Muscle layer of duodenum (tissue), 2 donors: ENCODE data around the gene ABCB7.
"Not testable (repeated sequence)": the region's sequence is repeated elsewhere in the genome, so short reads cannot be mapped to it uniquely, and the experiment has no call there.

Source experiments
- H3K27ac ChIP-seq: one replicate; pipeline ENCODE4 v1.7.0; 2013; ENCODE audit warnings: mild to moderate bottlenecking, low read length
- H3K27me3 ChIP-seq: one replicate; pipeline ENCODE4 v1.7.0; 2013; ENCODE audit warnings: low read depth, mild to moderate bottlenecking, control low read depth, low read length
- H3K36me3 ChIP-seq, 2 donors: one replicate each; pipeline ENCODE4 v1.7.0; 2013; ENCODE audit warnings: low read length in 2 of 2, control low read depth in 1 of 2, mild to moderate bottlenecking in 1 of 2; ENCODE audit not compliant: insufficient read depth in 2 of 2, control insufficient read depth in 1 of 2
- H3K4me1 ChIP-seq, 2 donors: one replicate each; pipeline ENCODE4 v1.7.0; 2013; ENCODE audit warnings: low read length in 2 of 2, mild to moderate bottlenecking in 2 of 2, control low read depth in 1 of 2, moderate library complexity in 1 of 2; ENCODE audit not compliant: insufficient read depth in 2 of 2, control insufficient read depth in 1 of 2
- H3K4me3 ChIP-seq, 2 donors: one replicate each; pipeline ENCODE4 v1.7.0; 2013; ENCODE audit warnings: low read length in 2 of 2, low read depth in 1 of 2, mild to moderate bottlenecking in 1 of 2
- H3K9me3 ChIP-seq, 2 donors: one replicate each; pipeline ENCODE4 v1.7.0; 2013; ENCODE audit warnings: low read length in 2 of 2, control low read depth in 1 of 2, mild to moderate bottlenecking in 1 of 2; ENCODE audit not compliant: control insufficient read depth in 1 of 2
- donor health status: healthy.

Gene ABCB7

GRCh38 chrX:75149654-75150053, 6.4 kb downstream of the ABCB7 start:
- H3K27me3 ChIP-seq: no peaks in the 10 kb centered on the region
- H3K4me3 ChIP-seq: no peak overlapping the region
- peaks cover 4% of the 10 kb centered on the region in 2 donors for H3K4me1 ChIP-seq
- H3K36me3 ChIP-seq: no peaks in the 10 kb centered on the region
- H3K9me3 ChIP-seq: no peaks in the 10 kb centered on the region
- H3K27ac ChIP-seq: no peak overlapping the region

- no peaks in the 10 kb centered on the region for H3K36me3 ChIP-seq
- no peak overlapping the region for H3K27ac ChIP-seq
- no peak overlapping the region for H3K4me3 ChIP-seq
- no peaks in the 10 kb centered on the region for H3K4me1 ChIP-seq
- no peaks in the 10 kb centered on the region for H3K9me3 ChIP-seq
- no peaks in the 10 kb centered on the region for H3K27me3 ChIP-seq
Observed at GRCh38 chrX:75132672-75133071, 23.4 kb downstream of the ABCB7 start.

GRCh38 chrX:75131973-75132627, 24.0 kb downstream of the ABCB7 start:
- H3K9me3 ChIP-seq: no peaks in the 10 kb centered on the region
- H3K4me1 ChIP-seq: no peaks in the 10 kb centered on the region
- H3K27me3 ChIP-seq: no peaks in the 10 kb centered on the region
- H3K27ac ChIP-seq: no peak overlapping the region
- H3K4me3 ChIP-seq: no peak overlapping the region
- H3K36me3 ChIP-seq: no peaks in the 10 kb centered on the region

- H3K27me3 ChIP-seq, H3K4me1 ChIP-seq, H3K27ac ChIP-seq, H3K4me3 ChIP-seq, H3K36me3 ChIP-seq, H3K9me3 ChIP-seq: not testable (repeated sequence)
Observed at GRCh38 chrX:75129069-75129468, 27.0 kb downstream of the ABCB7 start.

- H3K9me3 ChIP-seq: no peaks in the 10 kb centered on the region
Observed at GRCh38 chrX:75118296-75118695, 37.8 kb downstream of the ABCB7 start.

GRCh38 chrX:75115707-75116413, 40.2 kb downstream of the ABCB7 start:
- H3K4me1 ChIP-seq: no peaks in the 10 kb centered on the region
- H3K9me3 ChIP-seq: no peaks in the 10 kb centered on the region
- no peak overlapping the region for H3K4me3 ChIP-seq
- no peaks in the 10 kb centered on the region for H3K27me3 ChIP-seq
- H3K27ac ChIP-seq: no peak overlapping the region
- no peaks in the 10 kb centered on the region for H3K36me3 ChIP-seq

More at GRCh38 chrX:75118296-75118695, 37.8 kb downstream of the ABCB7 start:
- Histone ChIP-seq H3K27me3 (no peaks in the 10 kb centered on the region), H3K36me3 (no peaks in the 10 kb centered on the region), H3K4me1 (no peaks in the 10 kb centered on the region), H3K4me3 (no peak overlapping the region), H3K27ac (no peak overlapping the region)

- H3K4me3 ChIP-seq: no peak overlapping the region
- no peaks in the 10 kb centered on the region for H3K9me3 ChIP-seq
- H3K27me3 ChIP-seq: no peaks in the 10 kb centered on the region
Observed at GRCh38 chrX:75114638-75115037, 41.4 kb downstream of the ABCB7 start.

GRCh38 chrX:75113664-75114063, 42.4 kb downstream of the ABCB7 start:
- Histone ChIP-seq H3K4me1 (no peaks in the 10 kb centered on the region), H3K27ac (no peak overlapping the region), H3K36me3 (no peaks in the 10 kb centered on the region), H3K9me3 (no peaks in the 10 kb centered on the region), H3K4me3 (no peak overlapping the region), H3K27me3 (no peaks in the 10 kb centered on the region)

More at GRCh38 chrX:75114638-75115037, 41.4 kb downstream of the ABCB7 start:
- Histone ChIP-seq H3K4me1 (no peaks in the 10 kb centered on the region), H3K36me3 (no peaks in the 10 kb centered on the region), H3K27ac (no peak overlapping the region)

- Histone ChIP-seq H3K4me3 (no peak overlapping the region), H3K36me3 (no peaks in the 10 kb centered on the region), H3K9me3 (no peaks in the 10 kb centered on the region), H3K4me1 (no peaks in the 10 kb centered on the region), H3K27me3 (no peaks in the 10 kb centered on the region), H3K27ac (no peak overlapping the region)
Observed at GRCh38 chrX:75107863-75108509, 48.1 kb downstream of the ABCB7 start.

- Histone ChIP-seq H3K4me1 (no peaks in the 10 kb centered on the region), H3K27ac (no peak overlapping the region), H3K27me3 (no peaks in the 10 kb centered on the region), H3K4me3 (no peak overlapping the region), H3K9me3 (no peaks in the 10 kb centered on the region), H3K36me3 (no peaks in the 10 kb centered on the region)
Observed at GRCh38 chrX:75106772-75107171, 49.3 kb downstream of the ABCB7 start.

- Histone ChIP-seq H3K4me3 (no peak overlapping the region), H3K27me3 (no peaks in the 10 kb centered on the region), H3K4me1 (no peaks in the 10 kb centered on the region), H3K36me3 (peaks cover 3 to 6% of the 10 kb centered on the region in 2 donors), H3K9me3 (no peaks in the 10 kb centered on the region), H3K27ac (no peak overlapping the region)
Observed at GRCh38 chrX:75096331-75096730, 59.8 kb downstream of the ABCB7 start.
